RWPE2 (cell line): ENCODE results near the gene MANF.
A peak's percentile ranks its signal among the peaks of the same experiment; 100 is the strongest.

Experiments
- ATAC-seq: fragments of 200-7000 bp; cut with Tn5 transposase; 3 replicates; pipeline ENCODE4 v1.9.1; 2021; ENCODE audit warnings: low read depth
- DNase-seq: peaks from one replicate; pipeline ENCODE4 v3.0.0-alpha.2; 2020; ENCODE audit warnings: low spot score
- H3K27ac ChIP-seq: fragments of 450-650 bp; 2 replicates; pipeline ENCODE4 v1.5.1; 2017; ENCODE audit warnings: mild to moderate bottlenecking; ENCODE audit not compliant: poor library complexity, severe bottlenecking
- H3K27me3 ChIP-seq: fragments of 250-450 bp; sonication (Bioruptor Pico); 2 replicates; pipeline ENCODE4 v1.5.1; 2021; ENCODE audit warnings: mild to moderate bottlenecking, moderate library complexity; ENCODE audit not compliant: insufficient read depth, poor library complexity, severe bottlenecking
- H3K36me3 ChIP-seq: fragments of 250-450 bp; sonication (Bioruptor Pico); 2 replicates; pipeline ENCODE4 v1.5.1; 2020; ENCODE audit warnings: low read depth, mild to moderate bottlenecking, moderate library complexity
- H3K4me1 ChIP-seq: fragments of 250-450 bp; sonication (Bioruptor Pico); 2 replicates; pipeline ENCODE4 v1.5.1; 2021; ENCODE audit warnings: mild to moderate bottlenecking, moderate library complexity; ENCODE audit not compliant: insufficient read depth, poor library complexity, severe bottlenecking
- H3K4me3 ChIP-seq: fragments of 250-450 bp; sonication (Bioruptor Pico); 2 replicates; pipeline ENCODE4 v1.5.1; 2021; ENCODE audit warnings: mild to moderate bottlenecking, moderate library complexity; ENCODE audit not compliant: severe bottlenecking
- H3K9me3 ChIP-seq: fragments of 250-450 bp; sonication (Bioruptor Pico); 2 replicates; pipeline ENCODE4 v1.5.1; 2021; ENCODE audit warnings: mild to moderate bottlenecking, moderate library complexity; ENCODE audit not compliant: severe bottlenecking
- TF ChIP-seq, protein P1 (sequence below): fragments of 450-650 bp; IDR thresholded peaks from one replicate; pipeline ENCODE4 v1.5.1; 2017; ENCODE audit warnings: mild to moderate bottlenecking, moderate library complexity; ENCODE audit not compliant: poor library complexity, severe bottlenecking

The MANF gene

GRCh38 chr3:51434110-51434509 lies 49.0 kb downstream of the MANF start:
- Histone ChIP-seq H3K4me1 (no peaks in the 10 kb centered on the region), H3K27me3 (no peaks in the 10 kb centered on the region), H3K4me3 (no peak overlapping the region), H3K36me3 (peaks cover 58% of the 10 kb centered on the region), H3K27ac (no peak overlapping the region), H3K9me3 (no peaks in the 10 kb centered on the region)
- DNase-seq (no peak), ATAC-seq (no peak)
- TF ChIP-seq, protein P1, sequence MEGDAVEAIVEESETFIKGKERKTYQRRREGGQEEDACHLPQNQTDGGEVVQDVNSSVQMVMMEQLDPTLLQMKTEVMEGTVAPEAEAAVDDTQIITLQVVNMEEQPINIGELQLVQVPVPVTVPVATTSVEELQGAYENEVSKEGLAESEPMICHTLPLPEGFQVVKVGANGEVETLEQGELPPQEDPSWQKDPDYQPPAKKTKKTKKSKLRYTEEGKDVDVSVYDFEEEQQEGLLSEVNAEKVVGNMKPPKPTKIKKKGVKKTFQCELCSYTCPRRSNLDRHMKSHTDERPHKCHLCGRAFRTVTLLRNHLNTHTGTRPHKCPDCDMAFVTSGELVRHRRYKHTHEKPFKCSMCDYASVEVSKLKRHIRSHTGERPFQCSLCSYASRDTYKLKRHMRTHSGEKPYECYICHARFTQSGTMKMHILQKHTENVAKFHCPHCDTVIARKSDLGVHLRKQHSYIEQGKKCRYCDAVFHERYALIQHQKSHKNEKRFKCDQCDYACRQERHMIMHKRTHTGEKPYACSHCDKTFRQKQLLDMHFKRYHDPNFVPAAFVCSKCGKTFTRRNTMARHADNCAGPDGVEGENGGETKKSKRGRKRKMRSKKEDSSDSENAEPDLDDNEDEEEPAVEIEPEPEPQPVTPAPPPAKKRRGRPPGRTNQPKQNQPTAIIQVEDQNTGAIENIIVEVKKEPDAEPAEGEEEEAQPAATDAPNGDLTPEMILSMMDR, result no peak

- Histone ChIP-seq H3K36me3 (peaks cover 51% of the 10 kb centered on the region), H3K27me3 (no peaks in the 10 kb centered on the region), H3K4me3 (no peak overlapping the region), H3K4me1 (no peaks in the 10 kb centered on the region), H3K27ac (no peak overlapping the region), H3K9me3 (no peaks in the 10 kb centered on the region)
- ATAC-seq (peak; percentile 57; the same call in 1 of the 3 replicates), DNase-seq (no peak)
- TF ChIP-seq, protein P1, result peak; percentile 71
Measured at GRCh38 chr3:51434746-51435327, 49.7 kb downstream of the MANF start.

DNA sequence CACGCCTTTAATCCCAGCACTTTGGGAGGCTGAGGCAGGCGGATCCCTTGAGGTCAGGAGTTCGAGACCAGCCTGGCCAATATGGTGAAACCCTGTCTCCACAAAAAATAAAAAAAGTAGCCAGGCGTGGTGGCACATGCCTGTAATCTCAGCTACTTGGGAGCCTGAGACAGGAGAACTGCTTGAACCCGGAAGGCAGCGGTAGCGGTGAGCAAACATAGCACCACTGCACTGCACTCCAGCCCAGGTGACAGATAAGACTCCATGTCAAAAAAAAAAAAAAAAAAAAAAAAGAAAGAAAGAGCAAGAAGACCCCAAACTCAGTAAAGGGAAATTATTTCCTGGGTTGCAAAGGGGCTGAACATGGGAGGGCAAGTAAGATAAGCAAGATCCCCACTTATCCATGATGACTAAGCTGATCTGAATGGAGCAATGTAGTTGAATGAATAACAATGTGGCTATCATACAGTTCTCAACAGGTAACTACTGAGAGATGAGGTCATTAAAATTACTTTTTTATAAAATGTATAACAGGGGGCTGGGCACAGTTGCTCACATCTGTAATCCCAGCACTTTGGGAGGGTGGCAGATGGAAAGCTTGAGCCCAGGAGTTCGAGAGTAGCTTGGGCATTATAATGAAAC lies 52.0 kb downstream of the MANF start:
- ATAC-seq (peak; percentile 66), DNase-seq (no peak)
- H3K4me3 ChIP-seq, result no peak overlapping the region
- TF ChIP-seq, protein P1, result no peak
- no peaks in the 10 kb centered on the region for H3K27me3 ChIP-seq
- no peaks in the 10 kb centered on the region for H3K9me3 ChIP-seq
- H3K36me3 ChIP-seq, result peaks cover 60% of the 10 kb centered on the region
- H3K27ac ChIP-seq, result no peak overlapping the region
- H3K4me1 ChIP-seq, result no peaks in the 10 kb centered on the region
